ENCODE measurements around the gene CXCL8. TPM values are rescaled to one million over a fixed set of nuclear protein-coding genes. Genes with fewer than 3 reads are reported as not detected.
"Not testable (repeated sequence)": the region's sequence is repeated elsewhere in the genome, so short reads cannot be mapped to it uniquely, and the experiment has no call there.

The CXCL8 gene
- not detected for polyA plus RNA-seq (2013, experiment 1 of 2)
- not detected for polyA plus RNA-seq (2013, experiment 2 of 2)

DNA sequence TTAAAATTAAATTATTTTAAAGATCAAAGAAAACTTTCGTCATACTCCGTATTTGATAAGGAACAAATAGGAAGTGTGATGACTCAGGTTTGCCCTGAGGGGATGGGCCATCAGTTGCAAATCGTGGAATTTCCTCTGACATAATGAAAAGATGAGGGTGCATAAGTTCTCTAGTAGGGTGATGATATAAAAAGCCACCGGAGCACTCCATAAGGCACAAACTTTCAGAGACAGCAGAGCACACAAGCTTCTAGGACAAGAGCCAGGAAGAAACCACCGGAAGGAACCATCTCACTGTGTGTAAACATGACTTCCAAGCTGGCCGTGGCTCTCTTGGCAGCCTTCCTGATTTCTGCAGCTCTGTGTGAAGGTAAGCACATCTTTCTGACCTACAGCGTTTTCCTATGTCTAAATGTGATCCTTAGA lies at the start of gene CXCL8:
TSS of gene CXCL8 (plus strand) at position 217 of the 426 bp plus-strand sequence. CDS start at position 307, 90 bp downstream.
- no peak within 1 kb of the TSS for H3K27ac ChIP-seq (ENCODE audit: low read depth, low read length)

GRCh38 chr4:73691201-73691600 lies 49.2 kb upstream of the CXCL8 start:
- H3K9ac ChIP-seq (ENCODE audit: low read depth, low read length); H3K36me3 ChIP-seq (ENCODE audit: insufficient read depth, low read length); H3K9me3 ChIP-seq (ENCODE audit: insufficient read depth, low read depth, low read length); H3K4me3 ChIP-seq (ENCODE audit: low read length); H3K4me1 ChIP-seq (ENCODE audit: insufficient read depth, low read length); H3K27ac ChIP-seq (ENCODE audit: low read depth, low read length); H3K27me3 ChIP-seq (ENCODE audit: insufficient read depth, low read length): not testable (repeated sequence)
- WGBS: no CpG with 5 or more reads among the region's 4 CpGs

More for the DNA sequence above, at the start of gene CXCL8:
- WGBS: 93% methylated on average over 7 of the region's 7 CpGs
- no peak within 1 kb of the TSS for H3K9ac ChIP-seq (ENCODE audit: low read depth, low read length)
- H3K4me1 ChIP-seq (ENCODE audit: insufficient read depth, low read length): no peaks in the 10 kb centered on the region
- no peaks in the 10 kb centered on the region for H3K27me3 ChIP-seq (ENCODE audit: insufficient read depth, low read length)
- H3K36me3 ChIP-seq (ENCODE audit: insufficient read depth, low read length): no peaks in the 10 kb centered on the region
- no peaks in the 10 kb centered on the region for H3K9me3 ChIP-seq (ENCODE audit: insufficient read depth, low read depth, low read length)
- H3K4me3 ChIP-seq (ENCODE audit: low read length): no peak within 1 kb of the TSS

GRCh38 chr4:73691759-73692158 lies 48.6 kb upstream of the CXCL8 start:
- Histone ChIP-seq H3K27ac (ENCODE audit: low read depth, low read length) (no peak overlapping the region), H3K27me3 (ENCODE audit: insufficient read depth, low read length) (no peaks in the 10 kb centered on the region), H3K36me3 (ENCODE audit: insufficient read depth, low read length) (no peaks in the 10 kb centered on the region), H3K9me3 (ENCODE audit: insufficient read depth, low read depth, low read length) (no peaks in the 10 kb centered on the region), H3K4me1 (ENCODE audit: insufficient read depth, low read length) (no peaks in the 10 kb centered on the region), H3K4me3 (ENCODE audit: low read length) (no peak overlapping the region), H3K9ac (ENCODE audit: low read depth, low read length) (no peak overlapping the region)

GRCh38 chr4:73692254-73692653 lies 48.1 kb upstream of the CXCL8 start:
- Histone ChIP-seq H3K27me3 (ENCODE audit: insufficient read depth, low read length) (no peaks in the 10 kb centered on the region), H3K36me3 (ENCODE audit: insufficient read depth, low read length) (no peaks in the 10 kb centered on the region), H3K27ac (ENCODE audit: low read depth, low read length) (no peak overlapping the region), H3K9ac (ENCODE audit: low read depth, low read length) (no peak overlapping the region), H3K4me1 (ENCODE audit: insufficient read depth, low read length) (no peaks in the 10 kb centered on the region), H3K9me3 (ENCODE audit: insufficient read depth, low read depth, low read length) (no peaks in the 10 kb centered on the region), H3K4me3 (ENCODE audit: low read length) (no peak overlapping the region)
- 89% methylated on average over 1 of the region's 1 CpG for WGBS

- H3K4me1 ChIP-seq (ENCODE audit: insufficient read depth, low read length): no peaks in the 10 kb centered on the region
- no peaks in the 10 kb centered on the region for H3K27me3 ChIP-seq (ENCODE audit: insufficient read depth, low read length)
- no peak overlapping the region for H3K27ac ChIP-seq (ENCODE audit: low read depth, low read length)
- WGBS: 80% methylated on average over 2 of the region's 2 CpGs
- H3K9me3 ChIP-seq (ENCODE audit: insufficient read depth, low read depth, low read length): no peaks in the 10 kb centered on the region
- H3K4me3 ChIP-seq (ENCODE audit: low read length): no peak overlapping the region
- no peak overlapping the region for H3K9ac ChIP-seq (ENCODE audit: low read depth, low read length)
- H3K36me3 ChIP-seq (ENCODE audit: insufficient read depth, low read length): no peaks in the 10 kb centered on the region
Measured at GRCh38 chr4:73692701-73693100, 47.7 kb upstream of the CXCL8 start.

GRCh38 chr4:73693811-73694210 lies 46.6 kb upstream of the CXCL8 start:
- H3K27ac ChIP-seq (ENCODE audit: low read depth, low read length): no peak overlapping the region
- H3K4me1 ChIP-seq (ENCODE audit: insufficient read depth, low read length): no peaks in the 10 kb centered on the region
- H3K36me3 ChIP-seq (ENCODE audit: insufficient read depth, low read length): no peaks in the 10 kb centered on the region
- H3K27me3 ChIP-seq (ENCODE audit: insufficient read depth, low read length): no peaks in the 10 kb centered on the region
- H3K9me3 ChIP-seq (ENCODE audit: insufficient read depth, low read depth, low read length): no peaks in the 10 kb centered on the region
- WGBS: 86% methylated on average over 1 of the region's 1 CpG
- no peak overlapping the region for H3K9ac ChIP-seq (ENCODE audit: low read depth, low read length)
- H3K4me3 ChIP-seq (ENCODE audit: low read length): no peak overlapping the region

DNA sequence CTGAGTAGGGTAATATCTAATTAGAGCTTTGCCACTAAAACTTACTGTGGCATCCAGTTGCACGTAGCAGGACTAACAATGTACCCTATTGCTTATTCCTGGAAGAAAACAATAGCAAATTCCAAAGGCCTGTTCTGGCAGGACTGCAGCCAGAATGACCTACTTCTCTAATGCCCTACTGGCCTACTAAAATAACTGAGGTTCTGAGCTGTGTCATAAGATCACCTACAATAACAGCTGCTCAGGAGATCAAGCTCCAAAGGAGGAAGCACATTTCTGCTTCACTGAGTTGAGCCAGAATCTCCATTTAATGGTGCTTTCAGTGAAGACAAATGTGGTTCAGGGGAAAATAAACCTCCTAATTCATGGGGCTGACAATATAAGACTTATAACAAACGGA lies 42.2 kb upstream of the CXCL8 start:
- H3K4me1 ChIP-seq (ENCODE audit: insufficient read depth, low read length): no peaks in the 10 kb centered on the region
- H3K36me3 ChIP-seq (ENCODE audit: insufficient read depth, low read length): no peaks in the 10 kb centered on the region
- no peak overlapping the region for H3K9ac ChIP-seq (ENCODE audit: low read depth, low read length)
- no peaks in the 10 kb centered on the region for H3K27me3 ChIP-seq (ENCODE audit: insufficient read depth, low read length)
- 89% methylated on average over 1 of the region's 2 CpGs for WGBS
- H3K9me3 ChIP-seq (ENCODE audit: insufficient read depth, low read depth, low read length): no peaks in the 10 kb centered on the region
- no peak overlapping the region for H3K4me3 ChIP-seq (ENCODE audit: low read length)
- no peak overlapping the region for H3K27ac ChIP-seq (ENCODE audit: low read depth, low read length)

- Histone ChIP-seq H3K9me3 (ENCODE audit: insufficient read depth, low read depth, low read length) (no peaks in the 10 kb centered on the region), H3K27ac (ENCODE audit: low read depth, low read length) (no peak overlapping the region), H3K36me3 (ENCODE audit: insufficient read depth, low read length) (no peaks in the 10 kb centered on the region), H3K4me1 (ENCODE audit: insufficient read depth, low read length) (peaks cover 15% of the 10 kb centered on the region), H3K9ac (ENCODE audit: low read depth, low read length) (no peak overlapping the region), H3K4me3 (ENCODE audit: low read length) (no peak overlapping the region), H3K27me3 (ENCODE audit: insufficient read depth, low read length) (no peaks in the 10 kb centered on the region)
- 89% methylated on average over 5 of the region's 5 CpGs for WGBS
Measured at GRCh38 chr4:73701116-73701515, 39.3 kb upstream of the CXCL8 start.

DNA sequence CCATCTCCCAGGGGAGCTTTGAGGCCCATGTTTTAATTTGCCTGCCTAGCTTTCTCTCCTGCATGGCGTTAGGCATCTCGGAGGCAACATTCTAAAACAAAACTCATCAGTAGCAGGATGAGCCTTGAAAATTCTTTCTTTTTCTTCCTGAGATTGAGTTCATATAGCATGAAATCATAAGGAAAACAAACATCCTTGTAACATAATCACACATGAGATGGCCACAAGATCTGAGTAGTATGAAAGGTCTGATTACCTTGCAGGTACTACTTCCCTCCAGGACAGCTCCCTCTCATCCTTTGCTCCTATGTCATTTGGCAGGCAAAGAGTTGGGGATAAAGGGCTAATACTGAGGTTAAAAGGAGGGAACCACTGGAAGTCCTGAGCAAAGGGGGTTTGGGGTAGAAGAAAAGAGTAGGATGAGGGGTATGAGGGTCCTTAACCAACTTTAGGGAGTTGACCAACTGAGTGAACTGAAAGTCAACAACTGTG lies 37.5 kb upstream of the CXCL8 start:
- peaks cover 20% of the 10 kb centered on the region for H3K4me1 ChIP-seq (ENCODE audit: insufficient read depth, low read length)
- WGBS: 100% methylated on average over 2 of the region's 2 CpGs
- H3K9ac ChIP-seq (ENCODE audit: low read depth, low read length): no peak overlapping the region
- H3K27ac ChIP-seq (ENCODE audit: low read depth, low read length): no peak overlapping the region
- H3K36me3 ChIP-seq (ENCODE audit: insufficient read depth, low read length): no peaks in the 10 kb centered on the region
- H3K4me3 ChIP-seq (ENCODE audit: low read length): no peak overlapping the region
- no peaks in the 10 kb centered on the region for H3K9me3 ChIP-seq (ENCODE audit: insufficient read depth, low read depth, low read length)
- H3K27me3 ChIP-seq (ENCODE audit: insufficient read depth, low read length): no peaks in the 10 kb centered on the region

GRCh38 chr4:73703320-73703719 lies 37.0 kb upstream of the CXCL8 start:
- Histone ChIP-seq H3K4me1 (ENCODE audit: insufficient read depth, low read length) (peaks cover 25% of the 10 kb centered on the region), H3K9me3 (ENCODE audit: insufficient read depth, low read depth, low read length) (no peaks in the 10 kb centered on the region), H3K27me3 (ENCODE audit: insufficient read depth, low read length) (no peaks in the 10 kb centered on the region), H3K9ac (ENCODE audit: low read depth, low read length) (no peak overlapping the region), H3K4me3 (ENCODE audit: low read length) (no peak overlapping the region), H3K36me3 (ENCODE audit: insufficient read depth, low read length) (no peaks in the 10 kb centered on the region), H3K27ac (ENCODE audit: low read depth, low read length) (no peak overlapping the region)
- WGBS: 91% methylated on average over 1 of the region's 1 CpG

GRCh38 chr4:73704314-73705055 lies 35.9 kb upstream of the CXCL8 start:
- Histone ChIP-seq H3K4me1 (ENCODE audit: insufficient read depth, low read length) (peaks cover 27% of the 10 kb centered on the region), H3K36me3 (ENCODE audit: insufficient read depth, low read length) (no peaks in the 10 kb centered on the region), H3K9ac (ENCODE audit: low read depth, low read length) (peak overlapping the region; percentile 19; the same call in 1 of the 2 replicates), H3K27ac (ENCODE audit: low read depth, low read length) (peak overlapping the region; percentile 89; the same call in 1 of the 2 replicates), H3K9me3 (ENCODE audit: insufficient read depth, low read depth, low read length) (no peaks in the 10 kb centered on the region), H3K27me3 (ENCODE audit: insufficient read depth, low read length) (no peaks in the 10 kb centered on the region), H3K4me3 (ENCODE audit: low read length) (no peak overlapping the region)
- WGBS: 82% methylated on average over 8 of the region's 9 CpGs

Data from HUES64 (cell line).